Right atrium auricular region (tissue), 2 donors: Measurements from ENCODE around the gene CYP4B1. TPM values are rescaled to one million over a fixed set of nuclear protein-coding genes. Genes with fewer than 3 reads are reported as not detected.
"Not testable (repeated sequence)": the region's sequence is repeated elsewhere in the genome, so short reads cannot be mapped to it uniquely, and the experiment has no call there.

ENCODE experiments used
- DNase-seq: peaks from one replicate; pipeline ENCODE4 v3.0.0-alpha.2; 2019; ENCODE audit warnings: low spot score
- H3K27ac ChIP-seq, 2 donors: fragments of 200-600 bp; sonication (generic); 1 replicate in 1 of 2; 2 replicates in 1 of 2; pipeline ENCODE4 v1.5.1; 2016 to 2019
- H3K27me3 ChIP-seq, 2 donors: fragments of 200-600 bp; sonication (generic); one replicate each; pipeline versions ENCODE4 v1.5.1 to v1.6.0; 2017 to 2019
- H3K36me3 ChIP-seq: fragments of 200-600 bp; sonication (generic); one replicate; pipeline ENCODE4 v1.5.1; 2016
- H3K4me1 ChIP-seq, 2 donors: fragments of 200-600 bp; sonication (generic); one replicate each; pipeline versions ENCODE4 v1.5.1 to v1.6.0; 2017 to 2019
- H3K4me3 ChIP-seq, 2 donors: fragments of 200-600 bp; sonication (generic); 1 replicate in 1 of 2; 2 replicates in 1 of 2; pipeline ENCODE4 v1.5.1; 2017 to 2019; ENCODE audit warnings: mild to moderate bottlenecking in 1 of 2, moderate library complexity in 1 of 2
- H3K9me3 ChIP-seq, 2 donors: fragments of 200-600 bp; sonication (generic); one replicate each; pipeline ENCODE4 v1.5.1; 2019
- total RNA-seq, 2 donors: library from RNA; depleted of rRNA; stranded (reverse); fragments of >200 nt; gene quantifications; one replicate each; pipeline ENCODE4 v1.1.0, GENCODE V29; 2016
- TF ChIP-seq, protein P1 (sequence below), 2 donors: fragments of 200-600 bp; sonication (generic); IDR thresholded peaks; one replicate each; pipeline ENCODE4 v1.5.1; 2019; ENCODE audit warnings: antibody characterized with exemption in 2 of 2

CYP4B1 gene
- total RNA-seq, 2 donors from 2014 or later: 20.0 to 47.8 TPM

GRCh38 chr1:46830665-46831322 is 31.9 kb downstream of the CYP4B1 start:
- Histone ChIP-seq H3K9me3 (no peaks in the 10 kb centered on the region), H3K27me3 (no peaks in the 10 kb centered on the region), H3K4me1 (no peaks in the 10 kb centered on the region), H3K27ac (no peak overlapping the region), H3K36me3 (no peaks in the 10 kb centered on the region), H3K4me3 (no peak overlapping the region)
- no peak for DNase-seq
- TF ChIP-seq, protein P1, sequence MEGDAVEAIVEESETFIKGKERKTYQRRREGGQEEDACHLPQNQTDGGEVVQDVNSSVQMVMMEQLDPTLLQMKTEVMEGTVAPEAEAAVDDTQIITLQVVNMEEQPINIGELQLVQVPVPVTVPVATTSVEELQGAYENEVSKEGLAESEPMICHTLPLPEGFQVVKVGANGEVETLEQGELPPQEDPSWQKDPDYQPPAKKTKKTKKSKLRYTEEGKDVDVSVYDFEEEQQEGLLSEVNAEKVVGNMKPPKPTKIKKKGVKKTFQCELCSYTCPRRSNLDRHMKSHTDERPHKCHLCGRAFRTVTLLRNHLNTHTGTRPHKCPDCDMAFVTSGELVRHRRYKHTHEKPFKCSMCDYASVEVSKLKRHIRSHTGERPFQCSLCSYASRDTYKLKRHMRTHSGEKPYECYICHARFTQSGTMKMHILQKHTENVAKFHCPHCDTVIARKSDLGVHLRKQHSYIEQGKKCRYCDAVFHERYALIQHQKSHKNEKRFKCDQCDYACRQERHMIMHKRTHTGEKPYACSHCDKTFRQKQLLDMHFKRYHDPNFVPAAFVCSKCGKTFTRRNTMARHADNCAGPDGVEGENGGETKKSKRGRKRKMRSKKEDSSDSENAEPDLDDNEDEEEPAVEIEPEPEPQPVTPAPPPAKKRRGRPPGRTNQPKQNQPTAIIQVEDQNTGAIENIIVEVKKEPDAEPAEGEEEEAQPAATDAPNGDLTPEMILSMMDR (IDR thresholded peaks at IDR 0.05): no peak

DNA sequence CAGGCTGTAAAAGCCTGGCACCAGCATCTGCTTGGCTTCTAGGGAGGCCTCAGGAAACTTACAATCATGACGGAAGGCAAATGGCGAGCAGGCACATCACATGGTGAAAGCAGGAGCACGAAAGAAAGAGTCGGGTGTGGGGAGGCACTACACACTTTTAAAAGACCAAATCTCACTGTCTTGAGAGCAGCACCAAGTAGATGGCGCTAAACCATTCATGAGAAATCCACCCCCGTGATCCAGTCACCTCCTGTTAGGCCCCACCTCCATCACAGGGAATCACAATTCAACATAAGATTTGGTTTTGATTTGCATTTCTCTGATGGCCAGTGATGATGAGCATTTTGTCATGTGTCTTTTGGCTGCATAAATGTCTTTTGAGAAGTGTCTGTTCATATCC is 36.6 kb downstream of the CYP4B1 start:
- not testable (repeated sequence) for H3K9me3 ChIP-seq, H3K4me3 ChIP-seq, H3K27ac ChIP-seq, DNase-seq, H3K4me1 ChIP-seq, H3K36me3 ChIP-seq, H3K27me3 ChIP-seq

GRCh38 chr1:46846386-46846785 is 47.5 kb downstream of the CYP4B1 start:
- not testable (repeated sequence) for DNase-seq, H3K27me3 ChIP-seq, H3K27ac ChIP-seq, H3K4me1 ChIP-seq, H3K9me3 ChIP-seq, H3K36me3 ChIP-seq, H3K4me3 ChIP-seq

DNA sequence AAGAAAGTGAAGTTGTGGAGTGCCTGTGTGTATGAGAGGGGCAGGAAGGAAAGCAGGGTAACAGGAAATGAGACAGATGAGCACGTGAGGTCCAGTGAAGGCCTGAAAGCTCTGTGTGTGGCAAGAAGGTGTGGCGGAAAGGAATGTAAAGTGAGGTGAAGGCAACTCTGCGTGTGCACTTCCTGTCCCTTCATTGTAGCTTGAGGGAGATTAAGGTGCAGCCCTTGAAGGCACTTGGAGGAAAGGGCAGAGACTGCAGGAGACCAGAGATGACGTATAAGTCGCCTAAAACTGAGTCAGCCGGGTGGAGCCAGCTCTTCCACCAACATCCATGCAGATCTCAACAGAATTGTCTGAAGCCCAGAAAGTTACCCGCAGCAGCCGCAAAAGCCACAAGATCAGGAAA is 58.8 kb downstream of the CYP4B1 start:
- DNase-seq, H3K27me3 ChIP-seq, H3K27ac ChIP-seq, H3K36me3 ChIP-seq, H3K4me3 ChIP-seq, H3K9me3 ChIP-seq, H3K4me1 ChIP-seq: not testable (repeated sequence)

GRCh38 chr1:46862348-46862747 is 63.5 kb downstream of the CYP4B1 start:
- H3K27me3 ChIP-seq: no peaks in the 10 kb centered on the region
- H3K4me1 ChIP-seq: no peaks in the 10 kb centered on the region
- H3K27ac ChIP-seq: no peak overlapping the region
- H3K36me3 ChIP-seq: no peaks in the 10 kb centered on the region
- peaks cover 4 to 25% of the 10 kb centered on the region in 2 donors for H3K9me3 ChIP-seq
- H3K4me3 ChIP-seq: no peak overlapping the region
- TF ChIP-seq, protein P1 (IDR thresholded peaks at IDR 0.05): no peak
- DNase-seq: no peak

Other genes starting within 250 kb of the CYP4B1 start
- not detected for gene KNCN, start 247.4 kb upstream of the CYP4B1 start, total RNA-seq
- 10 to 100 TPM; 22.1 to 25.0 TPM for gene MKNK1, start 194.8 kb upstream of the CYP4B1 start, total RNA-seq
- 10 to 100 TPM in 1 of 2 donors, 1 to 10 TPM in 1; 7.9 to 14.5 TPM for gene MOB3C, start 182.2 kb upstream of the CYP4B1 start, total RNA-seq
- gene ATPAF1, start 130.7 kb upstream of the CYP4B1 start, total RNA-seq: 100 to 1,000 TPM; 113 to 201 TPM
- gene TEX38, start 127.2 kb upstream of the CYP4B1 start, total RNA-seq: not detected
- gene EFCAB14, start 79.9 kb upstream of the CYP4B1 start, total RNA-seq: 10 to 100 TPM; 72.9 to 73.5 TPM
- not detected for gene CYP4A11, start 142.4 kb downstream of the CYP4B1 start, total RNA-seq
- gene CYP4X1, start 224.6 kb downstream of the CYP4B1 start, total RNA-seq: 1 to 10 TPM; 2.2 to 3.5 TPM